ENCODE results near the gene STX10. TPM values are rescaled to one million over a fixed set of nuclear protein-coding genes. Genes with fewer than 3 reads are reported as not detected.

STX10 gene
- total and polyA plus RNA-seq, 9 of the 15 experiments (the other 6 are each of a cell fraction or from before 2014, with no cell fraction given), result 0.51 to 66.3 (median 31.0) TPM

DNA sequence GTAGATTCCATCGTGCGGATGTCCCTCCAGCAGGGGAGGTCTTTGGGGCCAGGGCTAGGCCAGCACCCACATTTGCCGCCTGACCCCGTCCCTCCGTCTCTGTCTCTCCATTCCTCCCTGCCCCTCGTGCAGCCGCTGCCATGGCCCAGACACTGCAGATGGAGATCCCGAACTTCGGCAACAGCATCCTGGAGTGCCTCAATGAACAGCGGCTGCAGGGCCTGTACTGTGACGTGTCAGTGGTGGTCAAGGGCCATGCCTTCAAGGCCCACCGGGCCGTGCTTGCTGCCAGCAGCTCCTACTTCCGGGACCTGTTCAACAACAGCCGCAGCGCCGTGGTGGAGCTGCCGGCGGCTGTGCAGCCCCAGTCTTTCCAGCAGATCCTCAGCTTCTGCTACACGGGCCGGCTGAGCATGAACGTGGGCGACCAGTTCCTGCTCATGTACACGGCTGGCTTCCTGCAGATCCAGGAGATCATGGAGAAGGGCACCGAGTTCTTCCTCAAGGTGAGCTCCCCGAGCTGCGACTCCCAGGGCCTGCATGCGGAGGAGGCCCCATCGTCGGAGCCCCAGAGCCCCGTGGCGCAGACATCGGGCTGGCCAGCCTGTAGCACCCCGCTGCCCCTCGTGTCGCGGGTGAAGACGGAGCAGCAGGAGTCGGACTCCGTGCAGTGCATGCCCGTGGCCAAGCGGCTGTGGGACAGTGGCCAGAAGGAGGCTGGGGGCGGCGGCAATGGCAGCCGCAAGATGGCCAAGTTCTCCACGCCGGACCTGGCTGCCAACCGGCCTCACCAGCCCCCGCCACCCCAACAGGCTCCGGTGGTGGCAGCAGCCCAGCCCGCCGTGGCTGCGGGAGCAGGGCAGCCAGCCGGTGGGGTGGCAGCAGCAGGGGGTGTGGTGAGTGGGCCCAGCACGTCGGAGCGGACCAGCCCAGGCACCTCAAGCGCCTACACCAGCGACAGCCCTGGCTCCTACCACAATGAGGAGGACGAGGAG lies 14.8 kb downstream of the STX10 start:
- ATAC-seq (no peak), FAIRE-seq (no peak), DNase-seq (ENCODE audit: extremely low read depth in 1 of 4, low spot score in 3 of 4) (no peak)
- in situ Hi-C loops (cut with MboI), result no loop called here
- no peaks in the 10 kb centered on the region for H3K9me1 ChIP-seq (ENCODE audit: control insufficient read depth, insufficient read depth, low read length)
- H3K4me3 ChIP-seq, result no peak overlapping the region
- H4K20me1 ChIP-seq (replicated peaks; ENCODE audit: control insufficient read depth, insufficient read depth, low read length), result peaks cover 22% of the 10 kb centered on the region
- H3K9ac ChIP-seq (ENCODE audit: insufficient read depth in 1 of 2, low read depth in 2 of 2, low read length in 2 of 2), result peak overlapping the region in 1 of 2 experiments; percentile 13; a peak in 1 of 4 replicates
- no peaks in the 10 kb centered on the region for H3K27me3 ChIP-seq (ENCODE audit: control insufficient read depth in 2 of 2, insufficient read depth in 2 of 2, low read length in 2 of 2)
- H3K36me3 ChIP-seq (ENCODE audit: control insufficient read depth, insufficient read depth, low read length), result peaks cover 86% of the 10 kb centered on the region
- no peak overlapping the region for H2AFZ ChIP-seq (ENCODE audit: low read depth, low read length)
- H3K9me3 ChIP-seq (replicated peaks; ENCODE audit: control insufficient read depth, insufficient read depth, low read depth, low read length), result no peaks in the 10 kb centered on the region
- CTCF ChIA-PET (ENCODE audit: low intra/inter-chr PET ratio), result no interaction called here
- TF ChIP-seq, protein P1, sequence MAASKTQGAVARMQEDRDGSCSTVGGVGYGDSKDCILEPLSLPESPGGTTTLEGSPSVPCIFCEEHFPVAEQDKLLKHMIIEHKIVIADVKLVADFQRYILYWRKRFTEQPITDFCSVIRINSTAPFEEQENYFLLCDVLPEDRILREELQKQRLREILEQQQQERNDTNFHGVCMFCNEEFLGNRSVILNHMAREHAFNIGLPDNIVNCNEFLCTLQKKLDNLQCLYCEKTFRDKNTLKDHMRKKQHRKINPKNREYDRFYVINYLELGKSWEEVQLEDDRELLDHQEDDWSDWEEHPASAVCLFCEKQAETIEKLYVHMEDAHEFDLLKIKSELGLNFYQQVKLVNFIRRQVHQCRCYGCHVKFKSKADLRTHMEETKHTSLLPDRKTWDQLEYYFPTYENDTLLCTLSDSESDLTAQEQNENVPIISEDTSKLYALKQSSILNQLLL (CRISPR knock-in tag; IDR thresholded peaks at IDR 0.05; ENCODE audit: borderline replicate concordance), result no peak
- TF ChIP-seq, protein P2, sequence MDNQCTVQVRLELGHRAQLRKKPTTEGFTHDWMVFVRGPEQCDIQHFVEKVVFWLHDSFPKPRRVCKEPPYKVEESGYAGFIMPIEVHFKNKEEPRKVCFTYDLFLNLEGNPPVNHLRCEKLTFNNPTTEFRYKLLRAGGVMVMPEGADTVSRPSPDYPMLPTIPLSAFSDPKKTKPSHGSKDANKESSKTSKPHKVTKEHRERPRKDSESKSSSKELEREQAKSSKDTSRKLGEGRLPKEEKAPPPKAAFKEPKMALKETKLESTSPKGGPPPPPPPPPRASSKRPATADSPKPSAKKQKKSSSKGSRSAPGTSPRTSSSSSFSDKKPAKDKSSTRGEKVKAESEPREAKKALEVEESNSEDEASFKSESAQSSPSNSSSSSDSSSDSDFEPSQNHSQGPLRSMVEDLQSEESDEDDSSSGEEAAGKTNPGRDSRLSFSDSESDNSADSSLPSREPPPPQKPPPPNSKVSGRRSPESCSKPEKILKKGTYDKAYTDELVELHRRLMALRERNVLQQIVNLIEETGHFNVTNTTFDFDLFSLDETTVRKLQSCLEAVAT (IDR thresholded peaks at IDR 0.05), result no peak
- TF ChIP-seq GTF2F1 (IDR thresholded peaks at IDR 0.05; ENCODE audit: low read depth, low read length) (no peak), MBD2 (IDR thresholded peaks at IDR 0.05; ENCODE audit: borderline replicate concordance, low read depth) (no peak), POLR2G (IDR thresholded peaks at IDR 0.05; ENCODE audit: low read depth, low read length) (peak; percentile 66)
- TF ChIP-seq, protein P3, sequence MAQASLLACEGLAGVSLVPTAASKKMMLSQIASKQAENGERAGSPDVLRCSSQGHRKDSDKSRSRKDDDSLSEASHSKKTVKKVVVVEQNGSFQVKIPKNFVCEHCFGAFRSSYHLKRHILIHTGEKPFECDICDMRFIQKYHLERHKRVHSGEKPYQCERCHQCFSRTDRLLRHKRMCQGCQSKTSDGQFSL (CRISPR knock-in tag; IDR thresholded peaks at IDR 0.05), result no peak
- TF ChIP-seq, protein P3 (tag; IDR thresholded peaks at IDR 0.05), result no peak
- TF ChIP-seq, protein P4, sequence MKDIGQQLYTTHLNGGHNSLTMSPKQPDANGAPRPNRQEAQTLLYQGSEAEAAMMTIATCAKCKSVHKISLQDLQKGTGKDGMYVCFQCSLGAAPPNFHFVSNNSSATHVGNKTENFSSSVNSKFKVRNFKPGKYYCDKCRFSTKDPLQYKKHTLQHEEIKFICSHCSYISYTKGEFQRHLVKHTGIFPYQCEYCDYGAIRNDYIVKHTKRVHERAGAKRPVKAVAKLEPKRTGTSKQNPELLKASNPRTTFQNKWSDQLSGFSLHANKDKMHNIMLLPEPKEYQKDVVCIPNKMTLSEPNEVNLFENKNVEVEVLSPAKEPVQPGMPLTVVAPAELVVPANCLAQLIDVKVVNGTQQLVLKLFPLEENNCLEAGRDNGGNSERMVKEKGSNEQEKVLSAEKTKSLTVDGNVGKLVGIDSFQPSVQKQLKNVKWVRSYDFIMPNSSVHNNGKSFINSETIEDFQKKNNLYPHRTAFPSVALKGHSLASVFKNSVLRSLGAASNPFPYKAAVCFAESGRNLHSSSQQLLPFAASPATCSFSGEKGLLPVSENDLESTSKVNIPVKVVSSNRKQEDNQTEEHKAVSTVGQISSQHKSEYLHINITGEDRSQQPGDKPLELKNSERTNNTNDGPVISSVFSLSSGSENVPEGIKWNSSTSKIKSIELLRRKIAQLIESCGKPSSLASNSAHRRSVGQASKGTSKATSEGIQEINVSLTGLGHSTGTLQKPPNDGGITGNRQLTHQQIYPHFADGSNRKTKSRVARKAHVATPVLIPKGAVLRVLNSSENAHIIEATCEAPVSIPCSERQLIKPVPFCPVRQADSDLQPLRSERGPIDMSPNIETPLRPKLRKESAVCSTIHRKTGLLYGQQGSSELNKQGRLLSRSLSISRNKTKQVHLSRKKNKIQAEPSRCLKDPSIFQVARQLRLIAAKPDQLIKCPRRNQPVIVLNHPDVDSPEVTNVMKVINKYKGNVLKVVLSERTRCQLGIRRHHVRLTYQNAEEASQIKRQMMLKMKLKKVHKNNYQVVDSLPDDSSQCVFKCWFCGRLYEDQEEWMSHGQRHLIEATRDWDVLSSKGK (CRISPR knock-in tag; IDR thresholded peaks at IDR 0.05), result no peak
- TF ChIP-seq, protein P5, sequence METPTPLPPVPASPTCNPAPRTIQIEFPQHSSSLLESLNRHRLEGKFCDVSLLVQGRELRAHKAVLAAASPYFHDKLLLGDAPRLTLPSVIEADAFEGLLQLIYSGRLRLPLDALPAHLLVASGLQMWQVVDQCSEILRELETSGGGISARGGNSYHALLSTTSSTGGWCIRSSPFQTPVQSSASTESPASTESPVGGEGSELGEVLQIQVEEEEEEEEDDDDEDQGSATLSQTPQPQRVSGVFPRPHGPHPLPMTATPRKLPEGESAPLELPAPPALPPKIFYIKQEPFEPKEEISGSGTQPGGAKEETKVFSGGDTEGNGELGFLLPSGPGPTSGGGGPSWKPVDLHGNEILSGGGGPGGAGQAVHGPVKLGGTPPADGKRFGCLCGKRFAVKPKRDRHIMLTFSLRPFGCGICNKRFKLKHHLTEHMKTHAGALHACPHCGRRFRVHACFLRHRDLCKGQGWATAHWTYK (CRISPR knock-in tag; IDR thresholded peaks at IDR 0.05), result no peak
- H3K79me2 ChIP-seq (ENCODE audit: control insufficient read depth, insufficient read depth, low read length), result peaks cover 42% of the 10 kb centered on the region
- peaks cover 16 to 35% of the 10 kb centered on the region in 2 experiments for H3K4me1 ChIP-seq (replicated peaks in 1 of 2; ENCODE audit: control insufficient read depth in 2 of 2, insufficient read depth in 2 of 2, low read length in 2 of 2)
- POLR2A ChIA-PET, result interaction anchor here (0.6 to 1.6 kb wide), 3 partner anchors 14 to 39 kb away, joined by 3 to 7 read pairs (median 3); partner anchors contain the start of gene STX10
- no TSS peak for BruUV-seq (replicated peaks)
- WGBS (ENCODE audit: insufficient coverage, low coverage, missing lambda C conversion rate), result 98% methylated on average over 33 of the region's 60 CpGs
- intact Hi-C loops (cut with micrococcal nuclease), result no loop called here
- no peak overlapping the region for H3K4me2 ChIP-seq (ENCODE audit: insufficient read depth, low read length)
- H3K27ac ChIP-seq (ENCODE audit: extremely low read depth, low read depth, low read length), result no peak overlapping the region

All from K562 (cell line).